ENCODE results near the gene LEPROT. TPM values are rescaled to one million over a fixed set of nuclear protein-coding genes. Genes with fewer than 3 reads are reported as not detected.

LEPROT gene
- total and polyA plus RNA-seq, 2 of the 8 experiments (the other 6 are each of a cell fraction or from before 2014, with no cell fraction given) = 25.7 to 27.2 TPM

- Histone ChIP-seq H4K20me1 (replicated peaks in 1 of 2; ENCODE audit: control insufficient read depth in 1 of 2, insufficient read depth in 2 of 2, low read length in 2 of 2) (no peaks in the 10 kb centered on the region), H3K4ac (replicated peaks; ENCODE audit: insufficient read length, low read depth, low read length) (no peak overlapping the region), H2BK120ac (replicated peaks; ENCODE audit: low read depth, low read length) (no peak overlapping the region), H3K18ac (ENCODE audit: extremely low read depth, low read length) (no peak overlapping the region), H2AFZ (ENCODE audit: low read length) (no peak overlapping the region), H4K8ac (ENCODE audit: extremely low read depth, insufficient read depth, low read length) (no peak overlapping the region), H3K36me3 (ENCODE audit: control insufficient read depth in 2 of 4, insufficient read depth in 4 of 4, low read length in 3 of 4) (no peaks in the 10 kb centered on the region; a peak in 1 of 8 replicates), H2BK15ac (ENCODE audit: low read length) (no peak overlapping the region), H3K23me2 (ENCODE audit: low read depth, low read length) (peaks cover 1% of the 10 kb centered on the region; the same call in 1 of the 2 replicates), H3K14ac (ENCODE audit: insufficient read length) (no peak overlapping the region), H2AK5ac (ENCODE audit: low read depth, low read length) (no peak overlapping the region), H3K23ac (ENCODE audit: insufficient read length) (no peak overlapping the region), H3K9me3 (ENCODE audit: insufficient read depth in 2 of 2, low read depth in 1 of 2, low read length in 1 of 2) (peaks cover 0 to 9% of the 10 kb centered on the region in 2 experiments; a peak in 1 of 4 replicates), H4K5ac (ENCODE audit: insufficient read length, low read depth, low read length) (no peak overlapping the region), H3K9ac (replicated peaks in 1 of 4; ENCODE audit: extremely low read depth in 1 of 4, low read depth in 3 of 4, low read length in 3 of 4) (no peak overlapping the region; a peak in 1 of 7 replicates), H3K4me1 (replicated peaks in 1 of 4; ENCODE audit: control insufficient read depth in 3 of 4, insufficient read depth in 4 of 4, low read length in 3 of 4) (peaks cover 0 to 11% (median 7%) of the 10 kb centered on the region in 4 experiments; a peak in 6 of 7 replicates), H2BK12ac (ENCODE audit: low read depth, low read length) (no peak overlapping the region), H3K79me1 (ENCODE audit: low read depth, low read length) (no peaks in the 10 kb centered on the region), H3K27me3 (replicated peaks in 1 of 4; ENCODE audit: control insufficient read depth in 3 of 4, extremely low read depth in 1 of 4, insufficient read depth in 3 of 4, low read length in 3 of 4) (no peaks in the 10 kb centered on the region; a peak in 1 of 7 replicates), H2BK20ac (ENCODE audit: low read length) (no peak overlapping the region), H2BK5ac (ENCODE audit: low read depth, low read length) (no peak overlapping the region), H4K91ac (replicated peaks; ENCODE audit: insufficient read length, low read length) (no peak overlapping the region), H3K56ac (replicated peaks; ENCODE audit: insufficient read length, low read depth, low read length) (no peak overlapping the region), H3K4me2 (ENCODE audit: insufficient read depth in 1 of 2, low read depth in 2 of 2, low read length in 2 of 2) (peak overlapping the region; percentile 60 to 65; a peak in 3 of 4 replicates), H3K4me3 (ENCODE audit: extremely low read depth in 1 of 4, insufficient read depth in 2 of 4, low read depth in 3 of 4, low read length in 4 of 4) (peak overlapping the region in 2 of 4 experiments; percentile 25 to 32; a peak in 1 of 8 replicates), H3K27ac (ENCODE audit: low read depth, low read length) (no peak overlapping the region), H3K79me2 (ENCODE audit: control insufficient read depth in 1 of 2, insufficient read depth in 2 of 2, low read length in 2 of 2) (no peaks in the 10 kb centered on the region)
- DNase-seq (ENCODE audit: low read depth in 1 of 2, low spot score in 2 of 2) (no peak), FAIRE-seq (peak; percentile 84)
- POLR2A ChIA-PET (ENCODE audit: partially characterized antibody) = no interaction called here
- CTCF ChIA-PET (ENCODE audit: partially characterized antibody) = interaction anchor here (1.0 to 1.8 kb wide), 2 partner anchors 14 to 15 kb away, joined by 3 to 5 read pairs; no protein-coding TSS in a partner anchor
- 48% methylated on average over 2 of the region's 5 CpGs; no CpG with 5 or more reads in 1 of the 2 experiments for whole genome bisulfite sequencing, 2 experiments (ENCODE audit: extremely low coverage in 1 of 2, insufficient coverage in 1 of 2, insufficient read length in 1 of 2, insufficient replicate concordance in 2 of 2, low coverage in 1 of 2, low lambda C conversion rate in 2 of 2, missing lambda C conversion rate in 1 of 2)
These were observed 23.7 kb downstream of the LEPROT start for GRCh38 chr1:65444128-65444640.

All from H1 (cell line).